GM15510 (cell line): Measurements from ENCODE around the gene ASPN.

Experiments
- POLR2A ChIP-seq: IDR thresholded peaks from 3 replicates; pipeline ENCODE4 v1.6.1; 2011; ENCODE audit warnings: borderline replicate concordance; ENCODE audit not compliant: insufficient read length; ENCODE audit errors: extremely low read depth

ASPN gene

DNA sequence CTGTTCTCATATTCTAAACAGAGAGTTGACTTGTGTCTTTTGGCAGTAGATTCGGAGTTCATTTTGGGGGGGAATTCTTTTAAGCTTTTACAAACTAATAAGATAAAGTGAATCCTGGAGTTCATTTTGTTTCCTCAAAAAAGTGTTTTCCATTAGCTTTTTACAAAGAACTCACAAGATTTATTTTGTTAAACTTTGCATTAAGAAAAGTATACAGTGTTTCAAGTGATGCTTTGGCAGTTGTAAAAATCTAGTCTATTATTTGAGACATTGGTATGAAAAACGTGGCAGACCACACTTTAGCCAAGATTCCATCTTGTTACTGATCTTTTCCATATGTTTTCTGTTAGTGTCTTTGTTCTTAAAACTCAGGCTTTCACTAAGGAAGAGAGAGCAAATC lies 56.8 kb downstream of the ASPN start:
- TF ChIP-seq POLR2A = no peak

DNA sequence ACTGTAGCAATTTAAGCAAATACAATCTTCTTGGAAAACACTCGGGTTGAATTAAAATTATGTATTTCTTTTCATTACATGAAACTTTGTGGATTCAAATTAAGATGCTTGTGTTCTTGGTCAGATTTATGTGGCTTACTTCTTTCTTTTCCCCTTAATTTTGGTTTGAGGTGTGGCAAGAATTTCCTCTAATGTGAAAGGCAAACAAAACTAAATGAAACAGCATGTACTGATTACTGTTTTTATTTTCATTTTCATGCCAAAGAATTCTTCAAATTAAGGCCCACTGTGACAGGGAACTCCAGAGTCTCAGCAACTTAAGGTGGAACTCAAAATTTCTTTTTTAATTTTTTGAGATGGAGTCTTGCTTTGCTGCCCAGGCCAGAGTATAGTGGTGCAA lies 58.0 kb downstream of the ASPN start, which contains the start of gene OMD:
Gene OMD (minus strand): TSS at position 132 of the 400 bp plus-strand sequence. CDS start 6,913 bp downstream, outside the sequence.
- no peak for TF ChIP-seq POLR2A

DNA sequence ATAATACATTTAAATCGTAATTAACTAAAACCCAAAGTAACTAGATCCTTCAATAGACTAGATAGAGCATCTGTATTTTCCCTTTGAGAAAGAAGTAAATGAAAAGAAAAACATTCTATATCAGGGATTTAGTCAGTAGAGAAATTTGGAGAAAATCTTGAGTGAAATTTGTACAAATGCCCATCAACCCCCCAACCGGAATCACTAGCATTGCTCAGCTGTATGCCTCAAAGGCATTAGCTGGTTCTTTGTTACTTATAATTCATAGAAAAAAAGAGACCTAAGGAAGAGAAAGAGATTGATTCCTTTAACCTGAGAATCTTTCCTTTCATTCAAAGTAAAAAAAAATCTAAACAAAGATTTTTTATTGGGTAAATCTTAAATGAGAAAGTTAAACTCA lies 58.7 kb downstream of the ASPN start:
- no peak for TF ChIP-seq POLR2A

DNA sequence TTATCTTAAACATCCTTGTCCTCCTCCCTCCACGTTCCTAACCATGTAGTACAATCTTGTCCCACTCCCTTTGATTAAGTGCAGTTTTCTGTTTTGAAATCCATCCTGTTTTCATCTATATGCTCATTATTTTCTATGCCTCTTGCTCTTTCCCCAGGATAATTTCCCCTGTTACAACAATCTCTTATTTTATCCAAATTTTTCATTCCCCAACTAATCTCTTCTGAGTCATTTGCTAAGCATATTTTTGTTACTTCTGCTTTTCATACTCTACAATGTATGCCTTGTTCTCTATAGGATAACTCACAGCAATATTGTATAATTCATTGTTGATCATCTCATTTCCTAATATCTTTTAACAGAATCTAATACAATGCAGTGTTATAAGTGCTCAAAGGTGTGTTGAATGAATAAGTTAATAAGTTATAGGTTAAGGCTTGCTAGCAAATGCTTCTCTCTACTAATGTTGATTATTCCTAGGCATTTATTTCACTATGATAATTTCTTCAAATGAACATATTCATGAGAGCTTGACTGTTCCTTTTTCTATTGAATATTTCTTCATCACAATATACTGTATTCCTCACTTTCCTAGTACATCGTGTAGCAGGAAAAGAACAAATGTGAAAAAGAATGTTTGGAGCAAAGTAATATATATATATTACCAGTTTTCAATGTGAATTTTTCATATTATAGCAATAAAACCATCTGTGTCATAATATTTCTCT lies 59.5 kb downstream of the ASPN start:
- TF ChIP-seq POLR2A = no peak

DNA sequence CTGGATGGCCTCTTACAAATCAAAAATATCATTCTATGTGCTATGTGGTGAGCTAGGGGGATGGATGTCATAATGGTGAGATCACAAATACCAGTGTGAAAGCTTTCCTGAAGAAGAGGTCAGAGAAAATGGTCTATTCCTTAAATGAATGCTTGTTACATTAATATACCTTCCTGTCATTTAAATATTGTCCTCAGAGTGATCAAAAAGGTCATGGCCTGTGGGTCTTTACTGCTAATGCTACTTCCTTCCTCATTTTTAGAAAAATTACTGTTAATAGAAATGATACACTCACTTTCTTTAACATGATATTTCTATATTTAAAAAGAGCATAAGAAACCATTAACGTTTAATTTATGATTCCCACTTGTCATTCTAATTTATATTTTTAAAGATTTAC lies 67.7 kb downstream of the ASPN start:
- TF ChIP-seq POLR2A = no peak

DNA sequence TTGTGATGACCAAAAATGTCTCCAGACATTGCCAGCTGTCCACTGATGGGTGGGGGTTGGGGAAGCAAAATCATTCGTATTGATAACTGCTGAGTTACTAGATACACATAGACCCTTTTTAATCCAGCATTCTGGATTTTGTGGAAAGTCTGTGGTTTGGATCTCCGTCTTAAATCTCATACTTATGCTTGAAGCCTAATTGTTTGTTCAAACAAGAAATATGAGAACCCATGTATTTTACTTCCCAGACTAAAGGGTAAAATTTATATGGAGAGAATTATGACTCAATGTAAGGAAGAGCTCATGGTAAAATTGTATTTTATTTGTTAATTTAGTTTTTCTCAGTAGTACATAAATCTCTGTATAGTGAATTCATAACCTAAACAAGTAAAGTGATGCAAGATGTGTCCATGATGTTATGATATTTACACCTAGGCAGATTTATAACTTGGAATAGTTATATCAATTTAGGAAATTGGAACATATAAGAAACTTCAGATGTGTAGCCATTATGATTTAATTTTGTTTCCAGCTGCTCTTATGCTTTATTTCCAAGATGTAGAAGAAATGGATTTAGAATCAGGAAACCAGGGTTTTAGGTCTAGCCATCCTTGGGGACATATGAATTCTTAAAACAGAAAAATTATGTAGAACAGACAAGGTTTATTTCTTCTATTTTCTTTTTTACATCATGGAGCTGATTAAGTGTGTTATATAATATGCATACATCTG lies 73.4 kb downstream of the ASPN start:
- TF ChIP-seq POLR2A = no peak

DNA sequence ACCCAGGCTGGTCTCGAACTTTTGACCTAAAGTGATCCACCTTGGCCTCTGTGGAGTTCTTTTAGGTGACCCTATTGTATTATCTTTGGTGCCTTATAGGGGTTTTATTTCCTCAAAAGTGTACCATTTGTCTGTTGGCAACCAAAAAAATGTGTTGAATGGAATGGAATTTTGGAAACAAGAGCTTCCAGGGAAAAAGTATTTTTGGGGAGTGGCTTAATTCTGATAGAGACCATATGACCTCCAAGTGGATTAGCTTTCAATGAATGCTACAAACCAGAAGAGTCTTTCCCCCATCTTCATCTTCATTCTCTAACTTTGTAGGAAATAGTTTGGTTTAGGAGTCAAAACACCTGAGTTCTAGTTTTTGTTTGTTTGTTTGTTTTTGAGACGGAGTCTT lies 74.5 kb downstream of the ASPN start:
- no peak for TF ChIP-seq POLR2A

DNA sequence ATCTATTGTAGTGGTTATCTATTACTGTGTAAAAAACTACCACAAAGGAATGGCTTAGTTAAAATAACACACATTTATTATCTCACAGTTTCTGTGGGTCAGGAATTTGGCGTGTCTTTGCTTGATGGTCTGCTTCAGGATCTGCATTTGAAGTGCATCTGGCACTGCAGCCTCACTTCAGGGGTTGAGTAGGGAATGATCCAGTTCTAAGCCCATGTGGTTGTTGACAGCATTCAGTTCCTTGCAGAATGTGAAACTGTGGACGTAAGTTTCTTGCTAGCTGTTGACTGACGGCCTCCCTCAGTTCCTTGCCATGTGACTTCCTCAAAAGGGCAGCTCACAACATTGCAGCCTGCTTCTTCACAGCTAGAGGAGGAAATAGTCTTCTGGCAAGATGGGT lies 75.8 kb downstream of the ASPN start:
- TF ChIP-seq POLR2A = no peak
